HepG2 (cell line): Measurements from ENCODE around the gene MYO16. TPM values are rescaled to one million over a fixed set of nuclear protein-coding genes. Genes with fewer than 3 reads are reported as not detected.

ENCODE experiments used
- ATAC-seq: fragments of 200-7000 bp; cut with Tn5 transposase; 3 replicates; pipeline ENCODE4 v1.9.1; 2020; ENCODE audit warnings: mild to moderate bottlenecking, moderate library complexity
- BruUV-seq: library from RNA; stranded (reverse); fragments of 400-500 nt; replicated peaks from 2 replicates; lab custom pipeline; 2021; lab: Mats Ljungman, UMichigan
- CTCF ChIA-PET: fragments of 300-600 bp; formaldehyde crosslinking; extraction: SDS; loops from one replicate; lab custom pipeline; 2021; ENCODE audit warnings: low total read pairs, inconsistent platforms, low intra/inter-chr PET ratio; lab: Yijun Ruan, JAX
- POLR2A ChIA-PET: fragments of 350-600 bp; sonication (Branson Sonifier 250); formaldehyde crosslinking; loops from one replicate; lab custom pipeline; 2020; ENCODE audit warnings: antibody characterized with exemption, inconsistent platforms; lab: Yijun Ruan, JAX
- DNase-seq: peaks from one replicate; pipeline ENCODE4 v3.0.0-alpha.2; 2015; ENCODE audit warnings: low spot score
- FAIRE-seq: peaks from 3 replicates; lab custom pipeline; 2011; peaks lifted over from hg19 to GRCh38; lab: Jason Lieb, UNC
- H2AFZ ChIP-seq: one replicate; pipeline ENCODE4 v1.6.1; 2011; ENCODE audit warnings: low read length, inconsistent platforms
- H3K27ac ChIP-seq: fragments of 300-600 bp; 3 replicates; pipeline ENCODE4 v1.8.0; 2011; ENCODE audit warnings: mixed run types, mild to moderate bottlenecking, mixed read lengths, low read length, inconsistent platforms; ENCODE audit not compliant: insufficient read depth; ENCODE audit errors: extremely low read length
- H3K27me3 ChIP-seq, 2 experiments: fragments of 200-600 bp in 1 of 2; 2 replicates in 1 of 2; 3 replicates in 1 of 2; pipeline versions ENCODE4 v1.6.0 to v1.8.0; 2011; ENCODE audit warnings: low read length in 2 of 2, mild to moderate bottlenecking in 2 of 2, moderate library complexity in 2 of 2, inconsistent platforms in 1 of 2; ENCODE audit not compliant: insufficient read depth in 2 of 2, control insufficient read depth in 1 of 2
- H3K36me3 ChIP-seq, 2 experiments: fragments of 200-600 bp in 1 of 2; replicated peaks in 1 of 2; 2 replicates in 1 of 2; 3 replicates in 1 of 2; pipeline versions ENCODE4 v1.5.1 to v1.8.0; 2011; ENCODE audit warnings: low read length in 2 of 2, inconsistent platforms in 1 of 2; ENCODE audit not compliant: insufficient read depth in 2 of 2, control insufficient read depth in 1 of 2
- H3K4me1 ChIP-seq: 2 replicates; pipeline ENCODE4 v1.5.1; 2012; ENCODE audit warnings: low read length, inconsistent platforms; ENCODE audit not compliant: insufficient read depth
- H3K4me2 ChIP-seq: 2 replicates; pipeline ENCODE4 v1.6.0; 2011; ENCODE audit warnings: low read depth, low read length, inconsistent platforms
- H3K4me3 ChIP-seq, 3 experiments: fragments of 200-600 bp in 1 of 3; sonication (generic), shearing (Covaris generic) in 1 of 3; replicated peaks in 1 of 3; 2 replicates each; pipeline ENCODE4 v1.5.1; 2011 to 2016; ENCODE audit warnings: low read length in 3 of 3, inconsistent platforms in 2 of 3, low read depth in 2 of 3, mild to moderate bottlenecking in 2 of 3, control low read depth in 1 of 3, mixed read lengths in 1 of 3; ENCODE audit not compliant: insufficient read depth in 1 of 3
- H3K79me2 ChIP-seq: one replicate; pipeline ENCODE4 v1.6.1; 2011; ENCODE audit warnings: low read length, inconsistent platforms; ENCODE audit not compliant: insufficient read depth
- H3K9ac ChIP-seq: 2 replicates; pipeline ENCODE4 v1.6.0; 2011; ENCODE audit warnings: mild to moderate bottlenecking, low read depth, low read length, inconsistent platforms; ENCODE audit not compliant: insufficient read depth
- H3K9me3 ChIP-seq: 2 replicates; pipeline ENCODE4 v1.5.1; 2012; ENCODE audit warnings: mild to moderate bottlenecking, low read length
- H4K20me1 ChIP-seq: 2 replicates; pipeline ENCODE4 v1.6.0; 2011; ENCODE audit warnings: inconsistent platforms, mild to moderate bottlenecking, low read length, moderate library complexity; ENCODE audit not compliant: insufficient read depth
- BRD4 ChIP-seq: sonication (generic); formaldehyde crosslinking; IDR thresholded peaks from 2 replicates; pipeline ENCODE4 v1.4.0; 2020; ENCODE audit warnings: missing genetic modification reagents
- JUND ChIP-seq: sonication (generic); formaldehyde crosslinking; IDR thresholded peaks from 2 replicates; pipeline ENCODE4 v1.8.0; 2022; ENCODE audit warnings: mild to moderate bottlenecking, missing genetic modification reagents
- LBX2 ChIP-seq: sonication (generic); formaldehyde crosslinking; IDR thresholded peaks from 2 replicates; pipeline ENCODE4 v1.5.0; 2020; ENCODE audit warnings: missing genetic modification reagents, mild to moderate bottlenecking, borderline replicate concordance
- RBFOX2 ChIP-seq: fragments of 200-400 bp; formaldehyde crosslinking; IDR thresholded peaks from 2 replicates; pipeline ENCODE4 v1.6.1; 2017; ENCODE audit warnings: low read depth, mild to moderate bottlenecking, low read length
- ZBTB21 ChIP-seq: sonication (generic); formaldehyde crosslinking; IDR thresholded peaks from 2 replicates; pipeline ENCODE4 v1.4.0; 2020; ENCODE audit warnings: missing genetic modification reagents
- ZEB1 ChIP-seq: IDR thresholded peaks from 2 replicates; pipeline ENCODE4 v1.6.1; 2012; ENCODE audit warnings: mild to moderate bottlenecking, low read depth, inconsistent platforms; ENCODE audit not compliant: insufficient replicate concordance
- ZFP82 ChIP-seq: sonication (generic); formaldehyde crosslinking; IDR thresholded peaks from 2 replicates; pipeline ENCODE4 v1.5.1; 2020; ENCODE audit warnings: mild to moderate bottlenecking, missing genetic modification reagents, borderline replicate concordance
- ZNF329 ChIP-seq: sonication (generic); formaldehyde crosslinking; IDR thresholded peaks from 2 replicates; pipeline ENCODE4 v1.9.0; 2021; ENCODE audit warnings: low read depth, mild to moderate bottlenecking, missing genetic modification reagents
- ZNF44 ChIP-seq: sonication (generic); formaldehyde crosslinking; IDR thresholded peaks from 2 replicates; pipeline ENCODE4 v1.5.1; 2020; ENCODE audit warnings: mild to moderate bottlenecking, missing genetic modification reagents
- ZNF567 ChIP-seq: sonication (generic); formaldehyde crosslinking; IDR thresholded peaks from 2 replicates; pipeline ENCODE4 v1.8.1; 2023; ENCODE audit warnings: mild to moderate bottlenecking, missing genetic modification reagents, borderline replicate concordance
- ZNF576 ChIP-seq: sonication (generic); formaldehyde crosslinking; IDR thresholded peaks from 2 replicates; pipeline ENCODE4 v1.4.0; 2020; ENCODE audit warnings: mild to moderate bottlenecking, missing genetic modification reagents
- ZNF616 ChIP-seq: sonication (generic); formaldehyde crosslinking; IDR thresholded peaks from 2 replicates; pipeline ENCODE4 v1.5.0; 2020; ENCODE audit warnings: low read depth, mild to moderate bottlenecking, missing genetic modification reagents
- WGBS: methylation state at CpG from one replicate; pipeline ENCODE4 v1.1.6; 2017; ENCODE audit warnings: low lambda C conversion rate; 5-methylcytosine and 5-hydroxymethylcytosine counted together
- in situ Hi-C: cut with HindIII; loops from 2 replicates; pipeline ENCODE4 v1.10.0; 2017; ENCODE audit warnings: low pct_unique_long_range_greater_than_20kb; ENCODE audit not compliant: extremely low pct_ligation_motif_present
- intact Hi-C: fragments of 100-400 bp; cut with micrococcal nuclease; formaldehyde crosslinking; loops from one replicate; pipeline ENCODE4 v1.10.0; 2022; ENCODE audit not compliant: unreplicated experiment
- polyA plus RNA-seq, 8 experiments: library from polyadenylated mRNA; depleted of rRNA in 3 of 8; stranded (reverse) in 7 of 8; unstranded in 1 of 8; fragments of >200 nt; fragmentation: Illumina TruSeq in 4 of 8; extraction: Trizol in 4 of 8; gene quantifications; 2 replicates each; pipeline versions ENCODE4 v1.2.1 to v1.2.3, GENCODE V29; 2011 to 2016; ENCODE audit warnings: low read depth in 4 of 8, missing spikeins in 1 of 8, mixed read lengths in 1 of 8; ENCODE audit not compliant: insufficient read depth in 1 of 8
- total RNA-seq, 5 experiments: library from RNA; depleted of rRNA; stranded (reverse); fragments of >200 nt; fragmentation: Illumina TruSeq; extraction: Trizol; gene quantifications; 2 replicates each; pipeline ENCODE4 v1.2.3, GENCODE V29; 2016; ENCODE audit warnings: low read depth in 1 of 5

The MYO16 gene
- total and polyA plus RNA-seq, 2 of the 13 experiments (the other 11 are each of a cell fraction or from before 2014, with no cell fraction given), result not detected

GRCh38 chr13:109231888-109232287, 602.5 kb downstream of the MYO16 start:
- no peaks in the 10 kb centered on the region for H3K79me2 ChIP-seq
- no peak overlapping the region for H3K27ac ChIP-seq
- no peaks in the 10 kb centered on the region for H4K20me1 ChIP-seq
- intact Hi-C loops (no loop called here), in situ Hi-C loops (no loop called here)
- no TSS peak for BruUV-seq
- no peaks in the 10 kb centered on the region for H3K36me3 ChIP-seq
- H3K9ac ChIP-seq, result no peak overlapping the region
- peaks cover 97% of the 10 kb centered on the region for H3K9me3 ChIP-seq
- ATAC-seq, result no peak
- no peaks in the 10 kb centered on the region for H3K4me1 ChIP-seq
- 0% methylated on average over 1 of the region's 1 CpG for WGBS
- ChIA-PET POLR2A (no interaction called here), CTCF (no interaction called here)
- H2AFZ ChIP-seq, result no peak overlapping the region
- H3K27me3 ChIP-seq, result no peaks in the 10 kb centered on the region
- no peak overlapping the region for H3K4me3 ChIP-seq
- TF ChIP-seq ZNF567 (CRISPR knock-in tag), result no peak
- TF ChIP-seq ZBTB21 (CRISPR knock-in tag), result no peak
- no peak for TF ChIP-seq ZNF44 (CRISPR knock-in tag)
- TF ChIP-seq ZNF329, result no peak
- TF ChIP-seq JUND (CRISPR knock-in tag), result no peak
- TF ChIP-seq ZFP82 (CRISPR knock-in tag), result no peak
- no peak for TF ChIP-seq RBFOX2
- no peak for TF ChIP-seq ZNF576
- TF ChIP-seq ZNF616 (CRISPR knock-in tag), result no peak
- TF ChIP-seq BRD4 (CRISPR knock-in tag), result no peak
- no peak for TF ChIP-seq LBX2 (CRISPR knock-in tag)
- TF ChIP-seq ZEB1, result no peak
- DNase-seq, result no peak
- no peak overlapping the region for H3K4me2 ChIP-seq
- FAIRE-seq, result no peak
